Liver (tissue), 9 donors: Measurements from ENCODE around the gene BRI3BP. TPM values are rescaled to one million over a fixed set of nuclear protein-coding genes. Genes with fewer than 3 reads are reported as not detected.

Experiments used
- DNase-seq: peaks from one replicate; pipeline ENCODE4 v3.0.0-alpha.2; 2017; ENCODE audit warnings: low spot score
- H3K27ac ChIP-seq, 2 donors: one replicate each; pipeline ENCODE4 v1.7.0; 2013; ENCODE audit warnings: inconsistent platforms in 2 of 2, low read length in 2 of 2, control low read depth in 1 of 2, low read depth in 1 of 2, mild to moderate bottlenecking in 1 of 2
- H3K27me3 ChIP-seq, 4 donors: one replicate each; pipeline versions ENCODE4 v1.6.1 to v1.7.0; 2013; ENCODE audit warnings: low read length in 3 of 4, inconsistent platforms in 1 of 4, mild to moderate bottlenecking in 1 of 4, moderate library complexity in 1 of 4; ENCODE audit not compliant: control insufficient read depth in 4 of 4, insufficient read depth in 4 of 4
- H3K36me3 ChIP-seq, 4 donors: one replicate each; pipeline versions ENCODE4 v1.6.1 to v1.7.0; 2013; ENCODE audit warnings: low read length in 3 of 4, mild to moderate bottlenecking in 3 of 4, low read depth in 1 of 4, moderate library complexity in 1 of 4; ENCODE audit not compliant: control insufficient read depth in 4 of 4, insufficient read depth in 3 of 4
- H3K4me1 ChIP-seq, 4 donors: one replicate each; pipeline versions ENCODE4 v1.6.1 to v1.7.0; 2013; ENCODE audit warnings: low read length in 3 of 4, mild to moderate bottlenecking in 3 of 4, moderate library complexity in 1 of 4; ENCODE audit not compliant: control insufficient read depth in 4 of 4, insufficient read depth in 4 of 4
- H3K4me3 ChIP-seq, 3 donors: one replicate each; pipeline versions ENCODE4 v1.6.1 to v1.7.0; 2013; ENCODE audit warnings: low read length in 3 of 3, control low read depth in 1 of 3, low read depth in 1 of 3, mild to moderate bottlenecking in 1 of 3
- H3K9ac ChIP-seq, 2 donors: one replicate each; pipeline ENCODE4 v1.7.0; 2013; ENCODE audit warnings: low read length in 2 of 2, mild to moderate bottlenecking in 2 of 2, moderate library complexity in 2 of 2, control low read depth in 1 of 2, low read depth in 1 of 2
- H3K9me3 ChIP-seq, 4 donors: one replicate each; pipeline versions ENCODE4 v1.6.1 to v1.7.0; 2013; ENCODE audit warnings: low read length in 3 of 4; ENCODE audit not compliant: control insufficient read depth in 4 of 4
- CTCF ChIP-seq: fragments of 150-350 bp; IDR thresholded peaks from 2 replicates; pipeline ENCODE4 v1.5.1; 2017; ENCODE audit warnings: improper control_type of control experiment, low read depth, low read length; ENCODE audit not compliant: missing input control
- EGR1 ChIP-seq, 2 donors: IDR thresholded peaks; 2 replicates each; pipeline ENCODE4 v1.6.1; 2016 to 2018; ENCODE audit warnings: antibody characterized with exemption in 2 of 2, low read depth in 2 of 2
- FOXA1 ChIP-seq: IDR thresholded peaks from 2 replicates; pipeline ENCODE4 v1.6.1; 2016; ENCODE audit warnings: antibody characterized with exemption
- FOXA2 ChIP-seq: IDR thresholded peaks from 2 replicates; pipeline ENCODE4 v1.6.1; 2016; ENCODE audit warnings: antibody characterized with exemption
- GABPA ChIP-seq, 2 donors: IDR thresholded peaks in 1 of 2; conservative IDR thresholded peaks in 1 of 2; 2 replicates each; pipeline ENCODE4 v1.6.1; 2016; ENCODE audit warnings: antibody characterized with exemption in 2 of 2, mild to moderate bottlenecking in 1 of 2, moderate library complexity in 1 of 2
- HNF4G ChIP-seq: IDR thresholded peaks from 2 replicates; pipeline ENCODE4 v1.6.1; 2016; ENCODE audit warnings: antibody characterized with exemption
- JUND ChIP-seq, 2 donors: IDR thresholded peaks; 2 replicates each; pipeline ENCODE4 v1.6.1; 2016; ENCODE audit warnings: antibody characterized with exemption in 2 of 2
- NR2F2 ChIP-seq: IDR thresholded peaks from 2 replicates; pipeline ENCODE4 v1.6.1; 2016; ENCODE audit warnings: antibody characterized with exemption
- RAD21 ChIP-seq, 2 donors: IDR thresholded peaks; 2 replicates each; pipeline ENCODE4 v1.6.1; 2016; ENCODE audit warnings: antibody characterized with exemption in 2 of 2, mild to moderate bottlenecking in 2 of 2
- RXRA ChIP-seq, 2 donors: IDR thresholded peaks; 2 replicates each; pipeline ENCODE4 v1.6.1; 2017 to 2018; ENCODE audit warnings: antibody characterized with exemption in 2 of 2, mild to moderate bottlenecking in 1 of 2
- SP1 ChIP-seq: IDR thresholded peaks from 2 replicates; pipeline ENCODE4 v1.6.1; 2018; ENCODE audit warnings: antibody characterized with exemption, mild to moderate bottlenecking
- TAF1 ChIP-seq: conservative IDR thresholded peaks from 2 replicates; pipeline ENCODE4 v1.6.1; 2016; ENCODE audit warnings: antibody characterized with exemption, mild to moderate bottlenecking
- ZBTB33 ChIP-seq: IDR thresholded peaks from 2 replicates; pipeline ENCODE4 v1.6.1; 2016; ENCODE audit warnings: antibody characterized with exemption
- WGBS: extraction: QIAGEN DNeasy Blood & Tissue Kit; methylation state at CpG from one replicate; pipeline ENCODE4 v1.1.7; 2013; 5-methylcytosine and 5-hydroxymethylcytosine counted together
- polyA plus RNA-seq, 2 donors: library from polyadenylated mRNA; stranded (reverse) in 1 of 2; unstranded in 1 of 2; fragments of 200-250 nt in 1 of 2; fragments of >200 nt in 1 of 2; fragmentation: Nextera tagmentation in 1 of 2; extraction: Ambion mirVana in 1 of 2; gene quantifications; one replicate each; pipeline versions ENCODE4 v1.2.1 to v1.2.3, GENCODE V29; 2013 to 2015
- total RNA-seq, 2 donors: library from RNA; depleted of rRNA; stranded (reverse); fragments of >200 nt; gene quantifications; one replicate each; pipeline ENCODE4 v1.2.3, GENCODE V29; 2014
- TF ChIP-seq, protein P1 (sequence below): IDR thresholded peaks from 2 replicates; pipeline ENCODE4 v1.6.1; 2016; ENCODE audit warnings: antibody characterized with exemption, mild to moderate bottlenecking
- TF ChIP-seq, protein P2 (sequence below): IDR thresholded peaks from 2 replicates; pipeline ENCODE4 v1.6.1; 2016; ENCODE audit warnings: antibody characterized with exemption
- TF ChIP-seq, protein P3 (sequence below): IDR thresholded peaks from 2 replicates; pipeline ENCODE4 v1.6.1; 2016; ENCODE audit warnings: antibody characterized with exemption
- donor health status: healthy.
- donor health status: healthy.
- donor health status: healthy.
- donor health status: healthy.
- donor health status: healthy.

The BRI3BP gene
- total and polyA plus RNA-seq, 4 donors, result 2.4 to 15.3 (median 4.7) TPM

GRCh38 chr12:125076103-125076502 lies 82.7 kb downstream of the BRI3BP start:
- Histone ChIP-seq H3K27ac (no peak overlapping the region), H3K4me3 (no peak overlapping the region), H3K9ac (no peak overlapping the region), H3K4me1 (no peaks in the 10 kb centered on the region), H3K27me3 (no peaks in the 10 kb centered on the region), H3K36me3 (peaks cover 2 to 4% (median 3%) of the 10 kb centered on the region in 4 donors), H3K9me3 (no peaks in the 10 kb centered on the region)
- 92% methylated on average over 6 of the region's 6 CpGs for WGBS
- no peak for DNase-seq
- TF ChIP-seq FOXA1 (no peak), RAD21 (IDR thresholded peaks at IDR 0.05) (no peak)

- 95% methylated on average over 10 of the region's 10 CpGs for WGBS
- H3K27me3 ChIP-seq, result no peaks in the 10 kb centered on the region
- H3K4me3 ChIP-seq, result no peak overlapping the region
- H3K27ac ChIP-seq, result no peak overlapping the region
- no peaks in the 10 kb centered on the region for H3K9me3 ChIP-seq
- H3K36me3 ChIP-seq, result peaks cover 3 to 5% (median 4%) of the 10 kb centered on the region in 4 donors
- H3K4me1 ChIP-seq, result no peaks in the 10 kb centered on the region
- no peak for TF ChIP-seq HNF4G
- TF ChIP-seq NR2F2, result no peak
- no peak for TF ChIP-seq FOXA1
- no peak for TF ChIP-seq EGR1 (IDR thresholded peaks at IDR 0.05; ENCODE audit: low read depth in 2 of 2)
- no peak for TF ChIP-seq CTCF
- DNase-seq, result no peak
- H3K9ac ChIP-seq, result no peak overlapping the region
Measured at GRCh38 chr12:125079084-125079483, 85.6 kb downstream of the BRI3BP start.

GRCh38 chr12:125079648-125080645 lies 86.5 kb downstream of the BRI3BP start:
- H3K9ac ChIP-seq, result no peak overlapping the region
- 95% methylated on average over 15 of the region's 15 CpGs for WGBS
- no peaks in the 10 kb centered on the region for H3K27me3 ChIP-seq
- H3K27ac ChIP-seq, result no peak overlapping the region
- no peak overlapping the region for H3K4me3 ChIP-seq
- no peaks in the 10 kb centered on the region for H3K9me3 ChIP-seq
- no peak for DNase-seq
- H3K4me1 ChIP-seq, result no peaks in the 10 kb centered on the region
- H3K36me3 ChIP-seq, result peaks cover 3 to 5% (median 4%) of the 10 kb centered on the region in 4 donors
- TF ChIP-seq JUND (IDR thresholded peaks at IDR 0.05) (no peak), SP1 (no peak), ZBTB33 (no peak), RXRA (IDR thresholded peaks at IDR 0.05) (no peak), FOXA2 (no peak), CTCF (no peak), GABPA (IDR thresholded peaks at IDR 0.05 in 1 of 2, conservative IDR thresholded peaks at IDR 0.05 in 1 of 2) (no peak), EGR1 (IDR thresholded peaks at IDR 0.05; ENCODE audit: low read depth in 2 of 2) (no peak), FOXA1 (no peak), TAF1 (no peak), RAD21 (IDR thresholded peaks at IDR 0.05) (no peak), NR2F2 (no peak)
- TF ChIP-seq, protein P1, sequence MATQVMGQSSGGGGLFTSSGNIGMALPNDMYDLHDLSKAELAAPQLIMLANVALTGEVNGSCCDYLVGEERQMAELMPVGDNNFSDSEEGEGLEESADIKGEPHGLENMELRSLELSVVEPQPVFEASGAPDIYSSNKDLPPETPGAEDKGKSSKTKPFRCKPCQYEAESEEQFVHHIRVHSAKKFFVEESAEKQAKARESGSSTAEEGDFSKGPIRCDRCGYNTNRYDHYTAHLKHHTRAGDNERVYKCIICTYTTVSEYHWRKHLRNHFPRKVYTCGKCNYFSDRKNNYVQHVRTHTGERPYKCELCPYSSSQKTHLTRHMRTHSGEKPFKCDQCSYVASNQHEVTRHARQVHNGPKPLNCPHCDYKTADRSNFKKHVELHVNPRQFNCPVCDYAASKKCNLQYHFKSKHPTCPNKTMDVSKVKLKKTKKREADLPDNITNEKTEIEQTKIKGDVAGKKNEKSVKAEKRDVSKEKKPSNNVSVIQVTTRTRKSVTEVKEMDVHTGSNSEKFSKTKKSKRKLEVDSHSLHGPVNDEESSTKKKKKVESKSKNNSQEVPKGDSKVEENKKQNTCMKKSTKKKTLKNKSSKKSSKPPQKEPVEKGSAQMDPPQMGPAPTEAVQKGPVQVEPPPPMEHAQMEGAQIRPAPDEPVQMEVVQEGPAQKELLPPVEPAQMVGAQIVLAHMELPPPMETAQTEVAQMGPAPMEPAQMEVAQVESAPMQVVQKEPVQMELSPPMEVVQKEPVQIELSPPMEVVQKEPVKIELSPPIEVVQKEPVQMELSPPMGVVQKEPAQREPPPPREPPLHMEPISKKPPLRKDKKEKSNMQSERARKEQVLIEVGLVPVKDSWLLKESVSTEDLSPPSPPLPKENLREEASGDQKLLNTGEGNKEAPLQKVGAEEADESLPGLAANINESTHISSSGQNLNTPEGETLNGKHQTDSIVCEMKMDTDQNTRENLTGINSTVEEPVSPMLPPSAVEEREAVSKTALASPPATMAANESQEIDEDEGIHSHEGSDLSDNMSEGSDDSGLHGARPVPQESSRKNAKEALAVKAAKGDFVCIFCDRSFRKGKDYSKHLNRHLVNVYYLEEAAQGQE, result no peak
- TF ChIP-seq, protein P2, sequence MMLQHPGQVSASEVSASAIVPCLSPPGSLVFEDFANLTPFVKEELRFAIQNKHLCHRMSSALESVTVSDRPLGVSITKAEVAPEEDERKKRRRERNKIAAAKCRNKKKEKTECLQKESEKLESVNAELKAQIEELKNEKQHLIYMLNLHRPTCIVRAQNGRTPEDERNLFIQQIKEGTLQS, result no peak
- TF ChIP-seq, protein P3, sequence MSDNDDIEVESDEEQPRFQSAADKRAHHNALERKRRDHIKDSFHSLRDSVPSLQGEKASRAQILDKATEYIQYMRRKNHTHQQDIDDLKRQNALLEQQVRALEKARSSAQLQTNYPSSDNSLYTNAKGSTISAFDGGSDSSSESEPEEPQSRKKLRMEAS, result no peak
